ENCODE data around the gene ZEB2.

ZEB2 gene

GRCh38 chr2:144528108-144528507, 8.2 kb upstream of the ZEB2 start:
- DNase-seq (ENCODE audit: low read depth in 2 of 2) = no peak

- no peak for DNase-seq (ENCODE audit: low read depth in 2 of 2)
Measured at GRCh38 chr2:144526831-144527230, 6.9 kb upstream of the ZEB2 start.

- DNase-seq (ENCODE audit: low read depth in 2 of 2) = no peak
Measured at GRCh38 chr2:144524118-144525009, 4.4 kb upstream of the ZEB2 start.

- DNase-seq (ENCODE audit: low read depth in 2 of 2) = no peak
Measured at GRCh38 chr2:144523596-144524117, 3.7 kb upstream of the ZEB2 start.

- no peak for DNase-seq (ENCODE audit: low read depth in 2 of 2)
Measured at GRCh38 chr2:144522897-144523595, 3.1 kb upstream of the ZEB2 start.

GRCh38 chr2:144522176-144522896, 2.4 kb upstream of the ZEB2 start:
- no peak for DNase-seq (ENCODE audit: low read depth in 2 of 2)

- DNase-seq (ENCODE audit: low read depth in 2 of 2) = no peak
Measured at GRCh38 chr2:144521686-144522085, 1.8 kb upstream of the ZEB2 start.

GRCh38 chr2:144520756-144521487, 1.0 kb upstream of the ZEB2 start:
- no peak for DNase-seq (ENCODE audit: low read depth in 2 of 2)

GRCh38 chr2:144519597-144519933, 354 bp downstream of the ZEB2 start:
- no peak for DNase-seq (ENCODE audit: low read depth in 2 of 2)

GRCh38 chr2:144518748-144519596, 947 bp downstream of the ZEB2 start:
- DNase-seq (ENCODE audit: low read depth in 2 of 2) = no peak

- DNase-seq (ENCODE audit: low read depth in 2 of 2) = no peak
Measured at GRCh38 chr2:144517866-144518747, 1.8 kb downstream of the ZEB2 start.

- DNase-seq (ENCODE audit: low read depth in 2 of 2) = no peak
Measured at GRCh38 chr2:144516981-144517865, 2.7 kb downstream of the ZEB2 start.

- DNase-seq (ENCODE audit: low read depth in 2 of 2) = no peak
Measured at GRCh38 chr2:144516411-144516980, 3.4 kb downstream of the ZEB2 start.

- DNase-seq (ENCODE audit: low read depth in 2 of 2) = no peak
Measured at GRCh38 chr2:144515696-144516410, 4.1 kb downstream of the ZEB2 start.

- no peak for DNase-seq (ENCODE audit: low read depth in 2 of 2)
Measured at GRCh38 chr2:144515099-144515695, 4.7 kb downstream of the ZEB2 start.

GRCh38 chr2:144514616-144515091, 5.3 kb downstream of the ZEB2 start:
- no peak for DNase-seq (ENCODE audit: low read depth in 2 of 2)
